RWPE2 (cell line): ENCODE data around the gene TOM1L1.

Source experiments
- ATAC-seq: fragments of 200-7000 bp; cut with Tn5 transposase; 3 replicates; pipeline ENCODE4 v1.9.1; 2021; ENCODE audit warnings: low read depth
- DNase-seq: peaks from one replicate; pipeline ENCODE4 v3.0.0-alpha.2; 2020; ENCODE audit warnings: low spot score
- H3K27ac ChIP-seq: fragments of 450-650 bp; 2 replicates; pipeline ENCODE4 v1.5.1; 2017; ENCODE audit warnings: mild to moderate bottlenecking; ENCODE audit not compliant: poor library complexity, severe bottlenecking
- H3K27me3 ChIP-seq: fragments of 250-450 bp; sonication (Bioruptor Pico); 2 replicates; pipeline ENCODE4 v1.5.1; 2021; ENCODE audit warnings: mild to moderate bottlenecking, moderate library complexity; ENCODE audit not compliant: insufficient read depth, poor library complexity, severe bottlenecking
- H3K36me3 ChIP-seq: fragments of 250-450 bp; sonication (Bioruptor Pico); 2 replicates; pipeline ENCODE4 v1.5.1; 2020; ENCODE audit warnings: low read depth, mild to moderate bottlenecking, moderate library complexity
- H3K4me1 ChIP-seq: fragments of 250-450 bp; sonication (Bioruptor Pico); 2 replicates; pipeline ENCODE4 v1.5.1; 2021; ENCODE audit warnings: mild to moderate bottlenecking, moderate library complexity; ENCODE audit not compliant: insufficient read depth, poor library complexity, severe bottlenecking
- H3K4me3 ChIP-seq: fragments of 250-450 bp; sonication (Bioruptor Pico); 2 replicates; pipeline ENCODE4 v1.5.1; 2021; ENCODE audit warnings: mild to moderate bottlenecking, moderate library complexity; ENCODE audit not compliant: severe bottlenecking
- H3K9me3 ChIP-seq: fragments of 250-450 bp; sonication (Bioruptor Pico); 2 replicates; pipeline ENCODE4 v1.5.1; 2021; ENCODE audit warnings: mild to moderate bottlenecking, moderate library complexity; ENCODE audit not compliant: severe bottlenecking
- TF ChIP-seq, protein P1 (sequence below): fragments of 450-650 bp; IDR thresholded peaks from one replicate; pipeline ENCODE4 v1.5.1; 2017; ENCODE audit warnings: mild to moderate bottlenecking, moderate library complexity; ENCODE audit not compliant: poor library complexity, severe bottlenecking

The TOM1L1 gene

GRCh38 chr17:54907376-54907775 lies 6.7 kb downstream of the TOM1L1 start:
- peaks cover 32% of the 10 kb centered on the region for H3K36me3 ChIP-seq

DNA sequence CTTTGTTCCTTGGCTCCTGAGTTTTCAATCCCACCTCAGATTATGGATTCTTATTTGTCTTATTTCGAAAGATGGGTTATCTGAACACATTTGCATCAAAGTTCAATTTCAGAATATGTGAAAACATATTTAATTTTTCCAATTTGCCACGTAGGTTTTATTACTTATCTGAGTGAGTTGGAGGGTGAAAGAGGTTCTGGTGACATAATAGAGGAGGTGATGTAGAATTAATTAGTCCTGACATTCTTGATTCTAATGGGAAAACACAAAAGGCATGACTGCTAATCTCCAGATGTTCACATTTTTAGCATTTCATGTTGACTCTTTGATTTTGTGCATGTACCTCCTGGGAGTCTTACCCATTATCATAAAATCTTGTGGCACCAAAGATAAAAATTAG lies 9.1 kb downstream of the TOM1L1 start:
- Histone ChIP-seq H3K9me3 (no peaks in the 10 kb centered on the region), H3K27me3 (no peaks in the 10 kb centered on the region), H3K36me3 (peaks cover 56% of the 10 kb centered on the region), H3K4me3 (no peak overlapping the region), H3K27ac (no peak overlapping the region), H3K4me1 (no peaks in the 10 kb centered on the region)
- no peak for DNase-seq
- no peak for ATAC-seq
- TF ChIP-seq, protein P1, sequence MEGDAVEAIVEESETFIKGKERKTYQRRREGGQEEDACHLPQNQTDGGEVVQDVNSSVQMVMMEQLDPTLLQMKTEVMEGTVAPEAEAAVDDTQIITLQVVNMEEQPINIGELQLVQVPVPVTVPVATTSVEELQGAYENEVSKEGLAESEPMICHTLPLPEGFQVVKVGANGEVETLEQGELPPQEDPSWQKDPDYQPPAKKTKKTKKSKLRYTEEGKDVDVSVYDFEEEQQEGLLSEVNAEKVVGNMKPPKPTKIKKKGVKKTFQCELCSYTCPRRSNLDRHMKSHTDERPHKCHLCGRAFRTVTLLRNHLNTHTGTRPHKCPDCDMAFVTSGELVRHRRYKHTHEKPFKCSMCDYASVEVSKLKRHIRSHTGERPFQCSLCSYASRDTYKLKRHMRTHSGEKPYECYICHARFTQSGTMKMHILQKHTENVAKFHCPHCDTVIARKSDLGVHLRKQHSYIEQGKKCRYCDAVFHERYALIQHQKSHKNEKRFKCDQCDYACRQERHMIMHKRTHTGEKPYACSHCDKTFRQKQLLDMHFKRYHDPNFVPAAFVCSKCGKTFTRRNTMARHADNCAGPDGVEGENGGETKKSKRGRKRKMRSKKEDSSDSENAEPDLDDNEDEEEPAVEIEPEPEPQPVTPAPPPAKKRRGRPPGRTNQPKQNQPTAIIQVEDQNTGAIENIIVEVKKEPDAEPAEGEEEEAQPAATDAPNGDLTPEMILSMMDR = no peak

More at GRCh38 chr17:54907376-54907775, 6.7 kb downstream of the TOM1L1 start:
- DNase-seq (no peak), ATAC-seq (no peak)
- H3K9me3 ChIP-seq = no peaks in the 10 kb centered on the region
- H3K27ac ChIP-seq = no peak overlapping the region
- no peak overlapping the region for H3K4me3 ChIP-seq
- TF ChIP-seq, protein P1 = no peak
- H3K4me1 ChIP-seq = no peaks in the 10 kb centered on the region
- H3K27me3 ChIP-seq = no peaks in the 10 kb centered on the region

- DNase-seq (no peak), ATAC-seq (no peak)
- TF ChIP-seq, protein P1 = no peak
- peaks cover 96% of the 10 kb centered on the region for H3K36me3 ChIP-seq
- peaks cover 10% of the 10 kb centered on the region for H3K9me3 ChIP-seq
- no peaks in the 10 kb centered on the region for H3K27me3 ChIP-seq
- H3K4me3 ChIP-seq = no peak overlapping the region
- no peak overlapping the region for H3K27ac ChIP-seq
- no peaks in the 10 kb centered on the region for H3K4me1 ChIP-seq
These were observed 16.1 kb downstream of the TOM1L1 start for GRCh38 chr17:54916721-54917120.

DNA sequence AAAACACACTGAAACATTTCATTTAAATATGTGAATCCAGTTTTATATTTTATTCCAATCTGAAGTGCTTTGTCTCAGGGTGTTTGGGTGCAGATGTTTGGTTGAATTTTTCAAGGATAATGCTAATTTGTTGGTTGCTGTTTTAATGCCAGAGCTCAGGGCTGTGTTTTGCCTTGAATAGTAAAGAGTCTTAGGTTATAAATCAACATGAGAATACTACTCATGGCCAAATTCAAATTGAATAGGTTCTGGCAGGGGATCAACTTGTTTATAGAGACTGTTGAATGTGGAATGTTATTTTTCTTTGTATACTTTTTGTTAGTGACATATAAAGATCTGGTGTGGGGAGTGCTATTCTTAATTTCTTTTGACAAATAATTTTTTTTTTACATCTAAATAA lies 18.8 kb downstream of the TOM1L1 start:
- DNase-seq (no peak), ATAC-seq (no peak)
- Histone ChIP-seq H3K4me3 (no peak overlapping the region), H3K27me3 (no peaks in the 10 kb centered on the region), H3K27ac (no peak overlapping the region), H3K4me1 (no peaks in the 10 kb centered on the region), H3K36me3 (peaks cover 90% of the 10 kb centered on the region), H3K9me3 (peaks cover 10% of the 10 kb centered on the region)
- TF ChIP-seq, protein P1 = no peak

DNA sequence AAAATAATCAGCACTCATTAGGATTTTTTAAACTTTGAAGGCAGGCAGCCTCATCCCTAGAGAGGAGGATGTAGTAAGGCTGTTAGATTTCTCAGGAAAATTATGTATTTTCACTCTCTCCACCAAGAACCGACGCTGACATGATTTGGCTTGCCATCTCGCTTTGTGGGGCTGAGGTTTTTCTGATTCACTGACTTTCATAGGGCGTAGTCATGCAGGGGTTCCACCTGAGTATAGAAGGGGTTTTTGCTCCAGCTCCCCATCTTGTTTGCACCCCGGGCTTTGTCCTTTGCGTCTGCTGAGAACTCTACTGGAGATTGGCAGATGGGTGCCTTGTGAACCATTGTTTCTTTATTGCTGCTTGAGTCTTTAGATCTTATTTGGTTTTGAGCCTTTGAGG lies 20.2 kb downstream of the TOM1L1 start:
- Histone ChIP-seq H3K4me3 (no peak overlapping the region), H3K27me3 (no peaks in the 10 kb centered on the region), H3K36me3 (peaks cover 90% of the 10 kb centered on the region), H3K27ac (no peak overlapping the region), H3K9me3 (peaks cover 10% of the 10 kb centered on the region), H3K4me1 (no peaks in the 10 kb centered on the region)
- ATAC-seq = no peak
- DNase-seq = no peak
- TF ChIP-seq, protein P1 = no peak
